UCSD-AML1 (cell line): ENCODE results near the gene SLC4A9.

ENCODE experiments used
- DNase-seq: peaks from one replicate; lab custom pipeline; 2025; ENCODE audit not compliant: unreplicated experiment; lab: John Stamatoyannopoulos, UW

The SLC4A9 gene

GRCh38 chr5:140360681-140361479 lies 886 bp downstream of the SLC4A9 start:
- DNase-seq = no peak

GRCh38 chr5:140361901-140362300 lies 1.9 kb downstream of the SLC4A9 start:
- DNase-seq = no peak

DNA sequence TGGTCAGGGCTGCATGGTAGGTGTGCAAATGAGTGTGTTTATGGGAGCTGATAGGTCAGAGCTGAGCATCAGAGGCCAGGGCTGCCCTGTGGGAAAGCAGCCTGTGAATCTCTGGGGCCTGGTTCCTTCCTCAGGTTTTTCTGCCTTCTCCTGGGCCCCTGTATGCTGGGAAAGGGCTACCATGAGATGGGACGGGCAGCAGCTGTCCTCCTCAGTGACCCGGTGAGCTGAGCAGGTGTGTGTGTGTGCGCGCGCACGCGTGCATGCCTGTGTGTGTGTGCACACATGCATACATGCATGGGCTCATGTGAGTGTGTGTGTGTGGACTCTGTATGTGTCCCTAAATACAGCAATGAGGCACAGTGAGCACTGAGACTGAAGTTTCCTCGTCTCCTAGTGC lies 2.3 kb downstream of the SLC4A9 start:
- DNase-seq = no peak

DNA sequence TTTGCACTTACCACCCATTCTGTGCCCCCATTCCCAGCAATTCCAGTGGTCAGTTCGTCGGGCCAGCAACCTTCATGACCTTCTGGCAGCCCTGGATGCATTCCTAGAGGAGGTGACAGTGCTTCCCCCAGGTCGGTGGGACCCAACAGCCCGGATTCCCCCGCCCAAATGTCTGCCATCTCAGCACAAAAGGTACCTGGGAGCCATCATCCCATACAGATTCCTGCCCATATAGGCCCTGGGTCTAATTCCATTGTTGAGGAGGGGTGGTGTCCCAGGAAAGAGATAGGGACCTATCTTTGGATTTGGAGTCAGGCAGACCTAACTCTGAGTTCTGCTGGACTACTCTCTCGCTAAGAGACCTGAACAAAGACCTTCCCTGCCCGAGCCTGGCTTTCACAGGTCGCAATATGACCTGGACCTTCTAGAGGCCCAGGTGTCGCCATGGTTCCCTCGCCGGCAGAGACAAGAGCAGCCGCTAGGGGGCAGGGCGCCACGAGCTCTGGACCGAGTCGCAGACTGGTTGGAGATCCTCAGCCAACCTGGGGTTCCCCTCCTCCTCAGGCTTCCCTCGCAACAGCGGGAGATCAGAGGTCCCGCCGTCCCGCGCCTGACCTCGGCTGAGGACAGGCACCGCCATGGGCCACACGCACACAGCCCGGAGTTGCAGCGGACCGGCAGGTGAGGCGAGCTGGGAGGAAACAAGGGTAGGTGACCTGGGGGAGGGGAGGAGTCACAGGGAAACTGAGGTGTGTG lies 3.1 kb downstream of the SLC4A9 start:
- DNase-seq = peak; percentile 67

GRCh38 chr5:140363631-140364471 lies 3.9 kb downstream of the SLC4A9 start:
- DNase-seq = no peak

- no peak for DNase-seq
Observed at GRCh38 chr5:140364472-140364765, 4.4 kb downstream of the SLC4A9 start.

GRCh38 chr5:140365282-140365681 lies 5.3 kb downstream of the SLC4A9 start:
- no peak for DNase-seq

DNA sequence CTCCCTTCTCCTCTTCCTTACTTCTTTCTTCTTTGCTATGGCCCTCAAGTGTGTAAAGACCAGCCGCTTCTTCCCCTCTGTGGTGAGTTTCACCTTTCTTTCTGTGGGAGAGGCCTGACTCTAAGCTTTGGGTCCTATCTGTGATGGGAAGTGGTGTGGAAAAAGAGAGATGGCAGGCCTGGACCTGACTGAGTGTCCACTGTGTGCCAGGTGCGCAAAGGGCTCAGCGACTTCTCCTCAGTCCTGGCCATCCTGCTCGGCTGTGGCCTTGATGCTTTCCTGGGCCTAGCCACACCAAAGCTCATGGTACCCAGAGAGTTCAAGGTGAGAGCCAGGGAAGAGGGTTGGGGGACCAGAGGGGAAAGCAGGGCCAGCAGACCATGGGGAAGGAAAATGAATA lies 5.9 kb downstream of the SLC4A9 start:
- no peak for DNase-seq

- no peak for DNase-seq
Observed at GRCh38 chr5:140366589-140367255, 6.7 kb downstream of the SLC4A9 start.

DNA sequence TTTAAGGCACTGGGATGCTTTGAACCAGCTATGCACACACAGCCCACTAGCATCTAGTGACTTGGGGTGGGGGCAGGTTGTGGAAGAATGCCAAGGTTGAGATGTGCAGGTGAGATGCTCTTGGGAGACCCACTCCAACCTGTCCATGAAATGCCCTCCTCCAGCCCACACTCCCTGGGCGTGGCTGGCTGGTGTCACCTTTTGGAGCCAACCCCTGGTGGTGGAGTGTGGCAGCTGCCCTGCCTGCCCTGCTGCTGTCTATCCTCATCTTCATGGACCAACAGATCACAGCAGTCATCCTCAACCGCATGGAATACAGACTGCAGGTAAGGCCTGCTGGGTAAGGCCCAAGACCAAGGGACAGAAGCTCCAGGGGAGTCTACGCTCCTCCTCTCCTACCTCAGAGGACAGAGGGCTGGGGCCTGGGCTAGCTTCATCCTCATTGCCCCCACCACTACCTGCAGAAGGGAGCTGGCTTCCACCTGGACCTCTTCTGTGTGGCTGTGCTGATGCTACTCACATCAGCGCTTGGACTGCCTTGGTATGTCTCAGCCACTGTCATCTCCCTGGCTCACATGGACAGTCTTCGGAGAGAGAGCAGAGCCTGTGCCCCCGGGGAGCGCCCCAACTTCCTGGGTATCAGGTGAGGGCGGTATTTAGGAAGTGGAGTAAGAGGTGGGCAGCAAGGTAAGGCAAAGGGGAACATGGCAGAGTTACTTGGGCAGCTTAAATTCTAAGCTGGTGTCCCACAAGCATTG lies 7.4 kb downstream of the SLC4A9 start:
- DNase-seq = no peak

- DNase-seq = no peak
Observed at GRCh38 chr5:140371356-140372151, 11.6 kb downstream of the SLC4A9 start.

- peak; percentile 48 for DNase-seq
Observed at GRCh38 chr5:140372971-140373487, 13.0 kb downstream of the SLC4A9 start.

DNA sequence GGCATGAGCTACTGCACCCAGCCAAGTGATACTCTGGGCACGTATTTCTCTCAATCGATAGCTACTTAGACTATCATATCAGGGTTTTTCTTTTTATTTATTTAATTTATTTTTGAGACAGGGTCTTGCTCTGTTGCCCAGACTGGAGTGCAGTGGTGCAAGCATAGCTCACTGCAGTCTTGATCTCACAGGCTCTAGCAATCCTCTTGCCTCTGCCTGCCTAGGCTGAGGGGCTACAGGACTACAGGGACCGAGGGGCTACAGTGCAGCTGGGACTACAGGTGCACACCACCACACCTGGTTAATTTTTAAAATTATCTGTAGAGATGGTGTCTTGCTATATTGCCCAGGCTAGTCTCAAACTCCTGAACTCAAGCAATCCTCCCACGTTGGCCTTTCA lies 21.4 kb downstream of the SLC4A9 start:
- no peak for DNase-seq

GRCh38 chr5:140381972-140382371 lies 22.0 kb downstream of the SLC4A9 start:
- DNase-seq = no peak

- DNase-seq = no peak
Observed at GRCh38 chr5:140382866-140383265, 22.9 kb downstream of the SLC4A9 start.

DNA sequence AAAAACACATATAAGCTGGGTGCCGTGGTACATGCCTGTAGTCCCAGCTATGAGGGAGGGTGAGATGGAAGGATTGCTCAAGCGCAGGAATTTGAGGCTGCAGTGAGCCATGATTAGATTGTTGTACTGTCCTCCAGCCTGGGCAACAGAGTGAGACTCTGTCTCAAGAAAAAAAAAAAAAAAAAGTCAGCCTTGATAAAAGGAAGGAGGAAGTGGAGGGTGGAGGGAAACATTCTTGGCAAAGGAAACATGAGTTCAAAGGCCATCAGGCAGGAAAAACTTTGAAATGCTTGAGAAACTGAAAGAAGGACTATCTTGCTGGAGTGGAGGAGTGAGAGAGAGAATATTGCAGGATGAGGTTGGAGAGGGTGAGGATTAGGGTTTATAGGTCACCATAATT lies 23.3 kb downstream of the SLC4A9 start:
- DNase-seq = no peak

GRCh38 chr5:140388052-140388451 lies 28.1 kb downstream of the SLC4A9 start:
- no peak for DNase-seq

GRCh38 chr5:140391312-140391711 lies 31.3 kb downstream of the SLC4A9 start:
- DNase-seq = no peak

DNA sequence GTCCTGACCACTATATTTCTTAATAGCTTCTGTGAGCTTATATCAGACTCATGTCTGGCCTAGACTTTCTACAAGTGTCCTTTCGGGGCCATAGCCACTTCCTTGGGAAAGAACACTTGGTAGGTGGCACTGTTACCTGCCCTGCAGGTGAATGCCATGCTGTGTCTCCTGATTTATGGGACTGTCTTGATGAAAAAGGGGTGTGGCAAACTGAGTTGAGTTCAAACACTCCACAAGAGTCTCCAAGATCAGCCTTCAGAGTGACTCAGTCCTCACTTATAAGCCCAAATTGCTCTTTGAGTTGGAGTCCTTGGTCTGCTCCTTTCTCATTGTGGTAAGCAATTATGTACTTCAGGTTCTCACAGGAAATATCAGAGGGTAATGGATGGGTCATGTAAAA lies 31.7 kb downstream of the SLC4A9 start:
- DNase-seq = no peak
